GM12865 (cell line): ENCODE results near the gene SYTL3.
"Not testable (repeated sequence)": the region's sequence is repeated elsewhere in the genome, so short reads cannot be mapped to it uniquely, and the experiment has no call there.

Experiments
- DNase-seq: peaks from one replicate; pipeline ENCODE4 v3.0.0; 2010; ENCODE audit warnings: low read depth
- H3K4me3 ChIP-seq: 2 replicates; pipeline ENCODE4 v1.5.1; 2011; ENCODE audit warnings: mild to moderate bottlenecking, low read depth, low read length, control low read depth
- TF ChIP-seq, protein P1 (sequence below): IDR thresholded peaks from 2 replicates; pipeline ENCODE4 v1.5.1; 2011; ENCODE audit warnings: low read length, control low read depth, low read depth, inconsistent platforms; ENCODE audit not compliant: insufficient read depth; ENCODE audit errors: missing control alignments

SYTL3 gene

GRCh38 chr6:158630938-158631616, 18.8 kb upstream of the SYTL3 start:
- no peak for DNase-seq
- H3K4me3 ChIP-seq, result no peak overlapping the region
- TF ChIP-seq, protein P1, sequence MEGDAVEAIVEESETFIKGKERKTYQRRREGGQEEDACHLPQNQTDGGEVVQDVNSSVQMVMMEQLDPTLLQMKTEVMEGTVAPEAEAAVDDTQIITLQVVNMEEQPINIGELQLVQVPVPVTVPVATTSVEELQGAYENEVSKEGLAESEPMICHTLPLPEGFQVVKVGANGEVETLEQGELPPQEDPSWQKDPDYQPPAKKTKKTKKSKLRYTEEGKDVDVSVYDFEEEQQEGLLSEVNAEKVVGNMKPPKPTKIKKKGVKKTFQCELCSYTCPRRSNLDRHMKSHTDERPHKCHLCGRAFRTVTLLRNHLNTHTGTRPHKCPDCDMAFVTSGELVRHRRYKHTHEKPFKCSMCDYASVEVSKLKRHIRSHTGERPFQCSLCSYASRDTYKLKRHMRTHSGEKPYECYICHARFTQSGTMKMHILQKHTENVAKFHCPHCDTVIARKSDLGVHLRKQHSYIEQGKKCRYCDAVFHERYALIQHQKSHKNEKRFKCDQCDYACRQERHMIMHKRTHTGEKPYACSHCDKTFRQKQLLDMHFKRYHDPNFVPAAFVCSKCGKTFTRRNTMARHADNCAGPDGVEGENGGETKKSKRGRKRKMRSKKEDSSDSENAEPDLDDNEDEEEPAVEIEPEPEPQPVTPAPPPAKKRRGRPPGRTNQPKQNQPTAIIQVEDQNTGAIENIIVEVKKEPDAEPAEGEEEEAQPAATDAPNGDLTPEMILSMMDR, result no peak

DNA sequence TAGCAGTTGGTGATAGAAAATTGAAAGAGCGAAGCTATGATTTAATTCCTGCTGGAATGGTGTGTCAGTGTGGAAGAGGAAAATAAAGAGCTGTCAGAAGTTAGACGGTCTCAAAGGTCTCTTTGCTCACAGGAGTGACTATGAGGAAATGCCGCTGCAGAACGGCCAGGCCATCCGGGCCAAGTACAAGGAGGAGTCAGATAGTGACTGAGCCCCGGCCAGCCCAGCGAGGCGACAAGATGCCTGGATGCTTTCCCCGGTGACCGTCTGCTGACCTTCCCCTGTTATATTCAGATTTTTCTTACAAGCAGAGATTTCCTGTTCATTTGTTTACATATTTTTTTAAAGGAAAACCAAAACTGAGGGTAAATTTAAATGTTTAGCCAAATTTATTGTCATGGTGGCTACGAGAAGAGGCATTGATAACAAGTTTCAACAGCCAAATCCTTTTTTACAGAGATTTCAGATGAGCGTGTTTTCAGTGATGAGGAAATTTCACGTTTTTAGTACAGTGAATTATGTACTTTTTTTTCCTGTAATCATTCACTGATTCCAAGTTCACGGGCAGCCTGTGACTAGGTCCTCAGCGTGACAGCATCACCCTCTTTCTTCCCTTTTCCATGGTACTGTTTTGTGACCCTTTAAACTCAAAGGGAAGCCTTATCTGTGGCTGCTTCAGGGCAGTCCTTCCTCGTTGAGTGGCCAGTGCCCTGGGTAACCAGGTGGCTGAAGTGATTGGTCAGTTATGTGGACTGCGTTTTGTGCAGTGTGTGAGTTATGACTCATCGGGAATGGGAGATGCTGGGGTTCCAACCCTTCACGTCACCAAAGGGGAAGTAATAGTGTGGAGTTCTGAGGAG, 17.9 kb upstream of the SYTL3 start:
- DNase-seq, result no peak
- no peak overlapping the region for H3K4me3 ChIP-seq
- TF ChIP-seq, protein P1, result no peak

DNA sequence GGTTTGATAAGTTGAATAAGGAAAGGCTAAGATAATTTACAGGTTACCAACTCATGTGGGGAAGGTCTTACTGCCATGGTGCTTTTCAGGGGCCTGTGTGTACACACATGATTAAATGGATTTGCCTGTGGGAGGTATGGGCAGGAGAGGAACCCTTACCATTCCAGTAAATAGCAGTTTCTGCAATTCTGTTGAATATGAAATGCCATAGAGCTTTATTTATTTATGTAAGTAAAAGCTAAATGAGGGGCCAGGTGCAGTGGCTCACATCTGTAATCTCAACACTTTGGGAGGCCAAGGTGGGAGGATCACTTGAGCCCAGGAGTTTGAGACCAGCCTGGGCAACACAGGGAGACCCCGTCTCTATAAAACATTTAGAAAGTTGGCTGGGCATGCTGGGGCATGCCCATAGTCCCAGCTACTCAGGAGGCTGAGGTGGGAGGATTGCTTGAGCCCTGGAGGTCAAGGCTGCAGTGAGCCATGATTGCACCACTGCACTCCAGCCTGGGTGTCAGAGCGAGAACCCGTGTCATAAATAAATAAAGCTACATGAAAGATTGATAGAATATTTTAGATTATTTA, 17.2 kb upstream of the SYTL3 start:
- DNase-seq, result not testable (repeated sequence)

GRCh38 chr6:158633127-158633526, 16.7 kb upstream of the SYTL3 start:
- TF ChIP-seq, protein P1, result no peak
- no peak overlapping the region for H3K4me3 ChIP-seq

More for the DNA sequence above, 17.2 kb upstream of the SYTL3 start:
- H3K4me3 ChIP-seq, result not testable (repeated sequence)

GRCh38 chr6:158634695-158635426, 15.0 kb upstream of the SYTL3 start:
- TF ChIP-seq, protein P1, result no peak
- no peak for DNase-seq
- H3K4me3 ChIP-seq, result no peak overlapping the region

More at GRCh38 chr6:158633127-158633526, 16.7 kb upstream of the SYTL3 start:
- no peak for DNase-seq

DNA sequence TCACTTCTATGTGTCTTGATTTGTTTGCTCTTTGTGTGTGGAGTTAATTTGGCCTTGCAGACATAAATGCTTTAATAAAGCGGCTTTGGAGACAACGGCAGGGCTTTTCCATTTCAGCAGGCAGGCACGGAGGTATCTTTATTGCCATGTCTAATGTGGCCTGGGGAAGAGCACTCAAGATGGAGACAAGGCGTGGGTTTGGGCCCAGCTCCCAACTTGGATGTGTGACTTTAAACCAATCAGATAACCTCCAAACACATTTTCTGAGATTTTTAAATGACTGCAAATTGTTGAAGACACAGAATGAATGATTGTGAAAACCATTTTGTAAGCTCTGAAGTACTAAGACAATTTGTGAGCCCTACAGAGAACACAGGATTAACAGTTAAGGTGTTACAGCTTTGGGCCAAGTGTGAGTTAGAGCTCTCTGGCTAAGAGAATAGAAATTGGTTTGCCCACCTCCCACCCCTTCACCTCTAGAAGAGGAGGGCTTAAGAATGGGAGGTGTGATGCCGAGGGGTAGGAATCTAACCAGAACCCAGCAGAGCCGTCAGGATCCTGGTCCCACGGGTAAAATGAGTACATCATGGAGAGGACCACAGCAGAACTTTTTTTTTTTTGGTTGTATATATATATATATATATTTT, 14.3 kb upstream of the SYTL3 start:
- no peak for DNase-seq
- TF ChIP-seq, protein P1, result no peak
- no peak overlapping the region for H3K4me3 ChIP-seq
